CD4-positive, alpha-beta T cell treated with Interleukin-12 subunit alpha and Interleukin-12 subunit beta, for 1 hour (primary cell): ENCODE data around the gene ADGRB2.

Experiments used
- DNase-seq: peaks from one replicate; pipeline ENCODE4 v3.0.0-alpha.2; 2020

ADGRB2 gene

GRCh38 chr1:31748365-31748764 is 15.8 kb downstream of the ADGRB2 start:
- no peak for DNase-seq

- no peak for DNase-seq
Measured at GRCh38 chr1:31747304-31747703, 16.8 kb downstream of the ADGRB2 start.

GRCh38 chr1:31746687-31747086 is 17.5 kb downstream of the ADGRB2 start:
- no peak for DNase-seq

- DNase-seq = no peak
Measured at GRCh38 chr1:31745946-31746670, 18.0 kb downstream of the ADGRB2 start.

- DNase-seq = peak; percentile 61
Measured at GRCh38 chr1:31745096-31745945, 18.8 kb downstream of the ADGRB2 start.

- DNase-seq = peak; percentile 20
Measured at GRCh38 chr1:31744165-31744888, 19.8 kb downstream of the ADGRB2 start.

GRCh38 chr1:31742462-31743212 is 21.5 kb downstream of the ADGRB2 start:
- no peak for DNase-seq

- DNase-seq = peak; percentile 59
Measured at GRCh38 chr1:31739346-31739745, 24.8 kb downstream of the ADGRB2 start.

GRCh38 chr1:31736675-31737074 is 27.5 kb downstream of the ADGRB2 start:
- no peak for DNase-seq

GRCh38 chr1:31735571-31735970 is 28.6 kb downstream of the ADGRB2 start:
- DNase-seq = no peak

GRCh38 chr1:31734582-31735107 is 29.5 kb downstream of the ADGRB2 start:
- DNase-seq = no peak

- DNase-seq = no peak
Measured at GRCh38 chr1:31733389-31734219, 30.5 kb downstream of the ADGRB2 start.

- DNase-seq = no peak
Measured at GRCh38 chr1:31732751-31733289, 31.3 kb downstream of the ADGRB2 start.

GRCh38 chr1:31732343-31732742 is 31.8 kb downstream of the ADGRB2 start:
- DNase-seq = no peak

- DNase-seq = no peak
Measured at GRCh38 chr1:31731049-31731565, 33.0 kb downstream of the ADGRB2 start.

- no peak for DNase-seq
Measured at GRCh38 chr1:31730336-31731048, 33.6 kb downstream of the ADGRB2 start.

- DNase-seq = no peak
Measured at GRCh38 chr1:31727849-31728248, 36.3 kb downstream of the ADGRB2 start.

- no peak for DNase-seq
Measured at GRCh38 chr1:31727195-31727594, 36.9 kb downstream of the ADGRB2 start.

- DNase-seq = no peak
Measured at GRCh38 chr1:31726715-31727114, 37.4 kb downstream of the ADGRB2 start.
